ENCODE results near the gene TUBGCP3. TPM values are rescaled to one million over a fixed set of nuclear protein-coding genes. Genes with fewer than 3 reads are reported as not detected.

Gene TUBGCP3
- total and polyA plus RNA-seq, 10 donors: 9.1 to 69.8 (median 48.7) TPM

GRCh38 chr13:112602189-112602588 is 14.2 kb upstream of the TUBGCP3 start:
- H3K27ac ChIP-seq: no peak overlapping the region
- no peaks in the 10 kb centered on the region for H3K9me3 ChIP-seq
- no peaks in the 10 kb centered on the region for H3K36me3 ChIP-seq
- no peak overlapping the region for H3K4me3 ChIP-seq
- no peak for TF ChIP-seq POLR2A (IDR thresholded peaks at IDR 0.05)
- TF ChIP-seq CTCF (IDR thresholded peaks at IDR 0.05 in 8 of 11, conservative IDR thresholded peaks at IDR 0.05 in 3 of 11): no peak
- no peak for TF ChIP-seq POLR2AphosphoS5 (IDR thresholded peaks at IDR 0.05)
- intact Hi-C loops (cut with DNase I; ENCODE audit: low total_unique reads): loop anchor here (10.0 kb wide), 1 partner anchor 1127 kb away; no protein-coding TSS in a partner anchor
- H3K27me3 ChIP-seq (replicated peaks in 1 of 7): peaks cover 0 to 11% (median 0%) of the 10 kb centered on the region in 7 donors
- WGBS, 5 donors: 84 to 89% (median 86%) methylated on average over 8 of the region's 8 CpGs
- DNase-seq: peak; percentile 16
- peaks cover 0 to 16% (median 12%) of the 10 kb centered on the region in 6 donors for H3K4me1 ChIP-seq

- peak; percentile 43 for DNase-seq
- peaks cover 0 to 11% (median 7%) of the 10 kb centered on the region in 6 donors for H3K4me1 ChIP-seq
- no peaks in the 10 kb centered on the region for H3K9me3 ChIP-seq
- peaks cover 0 to 13% (median 0%) of the 10 kb centered on the region in 7 donors for H3K27me3 ChIP-seq (replicated peaks in 1 of 7)
- TF ChIP-seq POLR2A (IDR thresholded peaks at IDR 0.05): no peak
- H3K4me3 ChIP-seq: no peak overlapping the region
- no peaks in the 10 kb centered on the region for H3K36me3 ChIP-seq
- H3K27ac ChIP-seq: no peak overlapping the region
- intact Hi-C loops (cut with DNase I; ENCODE audit: low total_unique reads): loop anchor here (10.0 kb wide), 1 partner anchor 1127 kb away; no protein-coding TSS in a partner anchor
- WGBS, 5 donors: 93 to 95% (median 94%) methylated on average over 14 of the region's 14 CpGs
These were observed 13.4 kb upstream of the TUBGCP3 start for GRCh38 chr13:112601371-112601770.

GRCh38 chr13:112596235-112596634 is 8.3 kb upstream of the TUBGCP3 start:
- peaks cover 0 to 6% (median 0%) of the 10 kb centered on the region in 7 donors for H3K27me3 ChIP-seq (replicated peaks in 1 of 7)
- H3K36me3 ChIP-seq: no peaks in the 10 kb centered on the region
- H3K9me3 ChIP-seq: peaks cover 0 to 6% (median 0%) of the 10 kb centered on the region in 8 donors
- no peak for DNase-seq
- no peak overlapping the region for H3K4me3 ChIP-seq
- no peak overlapping the region for H3K27ac ChIP-seq
- H3K4me1 ChIP-seq: no peaks in the 10 kb centered on the region
- WGBS, 5 donors: 38 to 66% (median 52%) methylated on average over 2 of the region's 2 CpGs
- TF ChIP-seq POLR2A (IDR thresholded peaks at IDR 0.05) (no peak), CTCF (IDR thresholded peaks at IDR 0.05 in 8 of 11, conservative IDR thresholded peaks at IDR 0.05 in 3 of 11) (no peak), POLR2AphosphoS5 (IDR thresholded peaks at IDR 0.05) (no peak)
- intact Hi-C loops (cut with DNase I; ENCODE audit: low total_unique reads): no loop called here

GRCh38 chr13:112592647-112593046 is 4.7 kb upstream of the TUBGCP3 start:
- Histone ChIP-seq H3K27me3 (replicated peaks in 1 of 7) (peaks cover 0 to 6% (median 0%) of the 10 kb centered on the region in 7 donors), H3K36me3 (no peaks in the 10 kb centered on the region), H3K9me3 (peaks cover 0 to 6% (median 0%) of the 10 kb centered on the region in 8 donors), H3K4me1 (peaks cover 5 to 14% (median 6%) of the 10 kb centered on the region in 6 donors), H3K27ac (no peak overlapping the region), H3K4me3 (no peak overlapping the region)
- 87 to 95% (median 92%) methylated on average over 7 of the region's 7 CpGs for WGBS, 5 donors
- TF ChIP-seq CTCF (IDR thresholded peaks at IDR 0.05 in 8 of 11, conservative IDR thresholded peaks at IDR 0.05 in 3 of 11) (no peak), POLR2A (IDR thresholded peaks at IDR 0.05) (no peak), POLR2AphosphoS5 (IDR thresholded peaks at IDR 0.05) (no peak)
- peak; percentile 60 for DNase-seq
- intact Hi-C loops (cut with DNase I; ENCODE audit: low total_unique reads): no loop called here

Data from spleen (tissue), 11 donors.